ENCODE data around the gene BLOC1S6.

The BLOC1S6 gene

DNA sequence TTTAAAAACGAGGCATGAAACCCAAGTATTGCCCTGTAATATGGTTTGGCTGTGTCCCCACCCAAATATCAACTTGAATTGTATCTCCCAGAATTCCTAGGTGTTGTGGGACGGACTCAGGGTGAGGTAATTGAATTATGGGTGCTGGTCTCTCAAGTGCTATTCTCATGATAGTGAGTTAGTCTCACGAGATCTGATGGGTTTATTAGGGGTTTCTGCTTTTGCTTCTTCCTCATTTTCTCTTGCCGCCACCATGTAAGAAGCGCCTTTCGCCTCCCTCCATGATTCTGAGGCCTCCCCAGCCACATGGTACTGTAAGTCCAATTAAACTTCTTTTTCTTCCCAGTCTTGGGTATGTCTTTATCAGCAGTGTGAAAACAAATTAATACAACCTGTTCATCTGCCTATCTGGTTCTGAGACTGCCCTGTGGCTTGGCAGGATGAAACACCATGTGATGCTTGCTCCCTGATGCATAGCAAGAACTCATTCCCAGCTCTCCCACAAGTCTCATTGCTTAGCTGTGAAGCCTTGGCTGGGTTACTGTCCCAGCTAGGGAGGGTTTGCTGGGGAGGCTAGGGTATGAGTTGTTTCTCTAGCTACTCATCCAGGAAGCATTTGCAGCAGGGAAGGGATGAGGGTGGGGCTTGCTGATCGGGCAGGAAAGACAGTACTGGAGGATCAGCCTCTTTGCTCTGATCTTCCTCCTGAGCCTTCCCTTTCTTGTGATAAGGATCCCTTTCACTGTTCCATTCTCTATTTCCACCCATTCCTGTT, 43.9 kb downstream of the BLOC1S6 start:
- TF ChIP-seq, protein P1, sequence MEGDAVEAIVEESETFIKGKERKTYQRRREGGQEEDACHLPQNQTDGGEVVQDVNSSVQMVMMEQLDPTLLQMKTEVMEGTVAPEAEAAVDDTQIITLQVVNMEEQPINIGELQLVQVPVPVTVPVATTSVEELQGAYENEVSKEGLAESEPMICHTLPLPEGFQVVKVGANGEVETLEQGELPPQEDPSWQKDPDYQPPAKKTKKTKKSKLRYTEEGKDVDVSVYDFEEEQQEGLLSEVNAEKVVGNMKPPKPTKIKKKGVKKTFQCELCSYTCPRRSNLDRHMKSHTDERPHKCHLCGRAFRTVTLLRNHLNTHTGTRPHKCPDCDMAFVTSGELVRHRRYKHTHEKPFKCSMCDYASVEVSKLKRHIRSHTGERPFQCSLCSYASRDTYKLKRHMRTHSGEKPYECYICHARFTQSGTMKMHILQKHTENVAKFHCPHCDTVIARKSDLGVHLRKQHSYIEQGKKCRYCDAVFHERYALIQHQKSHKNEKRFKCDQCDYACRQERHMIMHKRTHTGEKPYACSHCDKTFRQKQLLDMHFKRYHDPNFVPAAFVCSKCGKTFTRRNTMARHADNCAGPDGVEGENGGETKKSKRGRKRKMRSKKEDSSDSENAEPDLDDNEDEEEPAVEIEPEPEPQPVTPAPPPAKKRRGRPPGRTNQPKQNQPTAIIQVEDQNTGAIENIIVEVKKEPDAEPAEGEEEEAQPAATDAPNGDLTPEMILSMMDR (conservative IDR thresholded peaks at IDR 0.05; ENCODE audit: low read depth, low read length) = no peak
- H3K4me2 ChIP-seq = peak overlapping the region; percentile 31; the same call in 1 of the 2 replicates

DNA sequence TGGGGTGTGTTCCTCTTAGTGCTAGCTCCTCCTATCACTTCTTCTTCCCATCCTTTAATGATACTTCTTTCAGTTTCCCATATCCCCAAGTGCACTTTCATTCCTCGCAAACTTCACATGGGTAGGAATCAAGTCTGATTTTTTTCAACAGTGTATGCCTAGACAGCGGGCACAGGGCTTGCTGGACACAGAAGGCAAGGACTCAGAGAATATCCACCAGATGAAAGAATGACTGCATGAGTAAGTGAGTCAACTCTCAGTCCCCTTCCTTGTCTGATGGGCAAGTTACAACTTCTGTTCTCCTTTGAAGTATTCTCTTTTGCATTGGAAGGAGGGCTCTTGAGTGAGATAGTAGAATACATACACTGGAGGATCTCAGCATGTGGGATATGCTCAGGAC, 44.6 kb downstream of the BLOC1S6 start:
- peaks cover 9% of the 10 kb centered on the region; the same call in 1 of the 2 replicates for H3K79me2 ChIP-seq (ENCODE audit: insufficient read depth, low read depth)
- TF ChIP-seq, protein P1 (conservative IDR thresholded peaks at IDR 0.05; ENCODE audit: low read depth, low read length) = no peak
- peaks cover 44% of the 10 kb centered on the region for H3K4me1 ChIP-seq (ENCODE audit: low read depth, poor library complexity, severe bottlenecking)
- H3K9ac ChIP-seq = no peak overlapping the region
- no peak overlapping the region for H2AFZ ChIP-seq (ENCODE audit: low read depth)
- no peaks in the 10 kb centered on the region for H3K27me3 ChIP-seq (ENCODE audit: insufficient read depth, low read depth)
- H3K27ac ChIP-seq = no peak overlapping the region
- no peak overlapping the region for H3K4me3 ChIP-seq (IDR thresholded peaks at IDR 0.05; ENCODE audit: insufficient read depth, low read depth, low read length)
- no peaks in the 10 kb centered on the region for H4K20me1 ChIP-seq (ENCODE audit: insufficient read depth)
- no peaks in the 10 kb centered on the region for H3K36me3 ChIP-seq (ENCODE audit: insufficient read depth)
- H3K4me2 ChIP-seq = no peak overlapping the region

More for the DNA sequence above, 43.9 kb downstream of the BLOC1S6 start:
- peaks cover 37% of the 10 kb centered on the region for H3K4me1 ChIP-seq (ENCODE audit: low read depth, poor library complexity, severe bottlenecking)
- no peaks in the 10 kb centered on the region for H3K36me3 ChIP-seq (ENCODE audit: insufficient read depth)
- H2AFZ ChIP-seq (ENCODE audit: low read depth) = no peak overlapping the region
- no peaks in the 10 kb centered on the region for H3K27me3 ChIP-seq (ENCODE audit: insufficient read depth, low read depth)
- H3K27ac ChIP-seq = no peak overlapping the region
- peaks cover 2% of the 10 kb centered on the region; the same call in 1 of the 2 replicates for H3K79me2 ChIP-seq (ENCODE audit: insufficient read depth, low read depth)
- no peak overlapping the region for H3K9ac ChIP-seq
- H3K4me3 ChIP-seq (IDR thresholded peaks at IDR 0.05; ENCODE audit: insufficient read depth, low read depth, low read length) = no peak overlapping the region
- no peaks in the 10 kb centered on the region for H4K20me1 ChIP-seq (ENCODE audit: insufficient read depth)

DNA sequence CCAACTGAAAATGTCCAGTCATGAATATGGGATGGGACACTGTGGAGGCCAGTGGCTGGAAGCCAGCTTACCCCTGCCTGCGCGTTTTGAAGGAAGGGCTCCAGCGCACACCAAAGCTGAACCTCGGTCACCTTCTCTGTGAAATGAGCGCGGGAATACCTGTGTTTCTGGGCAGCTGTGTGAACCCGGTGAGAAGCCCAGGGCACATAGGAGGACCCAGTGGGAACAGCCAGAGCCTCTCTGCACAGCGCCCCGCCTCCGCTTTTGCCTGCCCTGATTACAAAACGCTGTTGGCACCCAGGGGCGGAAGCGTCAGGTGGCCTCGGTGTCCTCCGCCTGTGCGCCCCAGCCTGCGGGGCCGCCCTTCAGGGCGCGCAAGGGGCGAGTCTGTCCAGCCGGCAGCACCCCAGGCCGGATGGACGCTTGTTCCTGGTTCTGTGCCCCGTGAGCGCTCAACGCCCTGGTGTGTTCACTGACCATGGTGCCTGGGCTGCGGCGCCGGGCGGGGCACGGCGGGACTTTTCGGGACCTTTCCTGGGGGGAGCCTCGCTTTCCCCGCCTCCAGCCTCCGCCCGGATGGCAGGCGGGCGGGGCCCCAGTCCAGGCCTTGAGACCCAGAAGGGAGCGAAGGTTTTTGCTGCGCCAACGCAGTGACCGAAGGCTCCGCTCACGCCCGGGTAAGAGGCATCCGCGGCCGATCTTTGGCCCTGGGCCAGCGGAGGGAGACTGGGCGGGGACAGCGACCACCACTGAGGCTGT, 47.4 kb downstream of the BLOC1S6 start, which contains the start of gene SQOR:
TSS of gene SQOR (plus strand) at position 598 of the 759 bp plus-strand sequence. CDS start 23,895 bp downstream, outside the sequence.
- H3K36me3 ChIP-seq (ENCODE audit: insufficient read depth) = no peaks in the 10 kb centered on the region
- H3K79me2 ChIP-seq (ENCODE audit: insufficient read depth, low read depth) = peaks cover 24% of the 10 kb centered on the region; the same call in 1 of the 2 replicates
- no peaks in the 10 kb centered on the region for H3K27me3 ChIP-seq (ENCODE audit: insufficient read depth, low read depth)
- H3K9ac ChIP-seq = peak within 1 kb of the TSS; percentile 70
- H3K4me3 ChIP-seq (IDR thresholded peaks at IDR 0.05; ENCODE audit: insufficient read depth, low read depth, low read length) = peak within 1 kb of the TSS; percentile 29
- H3K4me2 ChIP-seq = peak within 1 kb of the TSS; percentile 79
- no peaks in the 10 kb centered on the region for H4K20me1 ChIP-seq (ENCODE audit: insufficient read depth)
- peak within 1 kb of the TSS; percentile 80 for H2AFZ ChIP-seq (ENCODE audit: low read depth)
- TF ChIP-seq, protein P1 (conservative IDR thresholded peaks at IDR 0.05; ENCODE audit: low read depth, low read length) = no peak
- peaks cover 57% of the 10 kb centered on the region for H3K4me1 ChIP-seq (ENCODE audit: low read depth, poor library complexity, severe bottlenecking)
- H3K27ac ChIP-seq = peak within 1 kb of the TSS; percentile 85

DNA sequence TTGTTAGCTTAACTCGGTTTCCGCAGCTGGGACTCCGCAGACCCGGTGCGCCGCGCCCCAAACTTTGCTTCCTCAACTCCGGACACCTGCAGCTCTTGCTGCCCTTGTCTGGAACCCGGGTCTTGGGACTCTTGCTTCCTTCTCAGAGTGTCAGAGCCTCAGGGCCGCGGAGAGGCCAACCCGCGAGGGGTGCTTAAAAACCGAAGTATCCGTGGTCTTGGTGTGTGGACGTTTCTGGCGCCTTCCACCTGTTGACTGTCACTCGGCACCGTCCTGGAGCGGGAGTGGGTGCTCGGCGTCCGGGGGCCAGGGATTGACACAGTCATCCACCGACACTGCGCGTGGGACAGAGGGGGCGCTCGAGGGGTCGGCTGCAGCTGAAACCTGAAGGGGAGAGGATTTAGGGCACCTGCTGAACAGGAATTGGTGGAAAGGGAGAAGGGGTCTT, 48.0 kb downstream of the BLOC1S6 start:
- TF ChIP-seq, protein P1 (conservative IDR thresholded peaks at IDR 0.05; ENCODE audit: low read depth, low read length) = peak; percentile 70
- peak overlapping the region; percentile 85 for H3K27ac ChIP-seq

More for the DNA sequence above, 48.0 kb downstream of the BLOC1S6 start:
- Histone ChIP-seq H3K27me3 (ENCODE audit: insufficient read depth, low read depth) (no peaks in the 10 kb centered on the region), H3K4me1 (ENCODE audit: low read depth, poor library complexity, severe bottlenecking) (peaks cover 51% of the 10 kb centered on the region), H3K9ac (peak overlapping the region; percentile 70), H4K20me1 (ENCODE audit: insufficient read depth) (no peaks in the 10 kb centered on the region), H2AFZ (ENCODE audit: low read depth) (peak overlapping the region; percentile 80), H3K4me3 (IDR thresholded peaks at IDR 0.05; ENCODE audit: insufficient read depth, low read depth, low read length) (peak overlapping the region; percentile 29), H3K79me2 (ENCODE audit: insufficient read depth, low read depth) (peaks cover 24% of the 10 kb centered on the region; the same call in 1 of the 2 replicates), H3K4me2 (peak overlapping the region; percentile 79), H3K36me3 (ENCODE audit: insufficient read depth) (no peaks in the 10 kb centered on the region)

All from KMS-11 (cell line).